GM18520 (cell line): ENCODE data around the gene PNPO.
"Not testable (repeated sequence)": the region's sequence is repeated elsewhere in the genome, so short reads cannot be mapped to it uniquely, and the experiment has no call there.

Experiments
- ATAC-seq: cut with Tn5 transposase; IDR thresholded peaks from one replicate; pipeline ENCODE4 v1.9.1; 2021; ENCODE audit not compliant: unreplicated experiment

Gene PNPO

DNA sequence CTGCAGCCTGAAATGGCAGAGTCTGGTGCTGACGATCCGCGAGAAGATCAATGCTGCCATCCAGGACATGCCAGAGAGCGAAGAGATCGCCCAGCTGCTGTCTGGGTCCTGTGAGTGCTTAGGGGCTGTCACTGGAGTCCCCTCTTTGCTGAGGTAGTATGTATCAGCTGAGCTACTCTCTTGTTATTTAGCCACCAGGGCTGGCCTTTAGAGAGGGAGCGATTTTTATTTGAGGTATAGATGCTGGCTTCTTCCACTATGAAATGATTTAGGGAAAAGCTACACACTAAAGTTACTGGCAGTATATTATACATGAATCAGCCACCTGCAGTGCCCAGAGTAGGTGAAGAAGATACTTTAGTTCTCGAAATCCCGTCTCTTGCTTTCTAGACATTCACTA is 32.2 kb downstream of the PNPO start:
- ATAC-seq, result no peak

DNA sequence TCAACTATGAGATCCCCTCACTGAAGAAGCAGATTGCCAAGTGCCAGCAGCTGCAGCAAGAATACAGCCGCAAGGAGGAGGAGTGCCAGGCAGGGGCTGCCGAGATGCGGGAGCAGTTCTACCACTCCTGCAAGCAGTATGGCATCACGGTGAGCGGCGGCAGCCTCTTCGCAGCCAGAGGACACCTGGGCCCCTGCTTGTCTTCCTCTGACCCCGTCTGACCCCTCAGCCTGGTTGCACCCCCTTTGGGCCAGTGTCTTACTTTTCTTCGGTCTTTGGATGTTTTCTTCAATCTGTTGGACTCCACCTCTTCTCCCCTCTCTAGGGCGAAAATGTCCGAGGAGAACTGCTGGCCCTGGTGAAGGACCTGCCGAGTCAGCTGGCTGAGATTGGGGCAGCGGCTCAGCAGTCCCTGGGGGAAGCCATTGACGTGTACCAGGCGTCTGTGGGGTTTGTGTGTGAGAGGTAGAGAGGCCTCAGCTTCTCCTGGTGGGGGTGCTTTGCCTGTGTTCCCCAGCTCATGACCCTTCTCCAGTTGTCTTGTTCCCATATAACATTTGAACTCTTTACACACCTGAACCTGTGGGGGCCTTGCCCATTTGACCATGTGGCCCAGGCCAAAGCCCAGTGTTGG is 33.9 kb downstream of the PNPO start:
- ATAC-seq, result no peak

- ATAC-seq, result no peak
These were observed 34.4 kb downstream of the PNPO start for GRCh38 chr17:47975823-47976205.

DNA sequence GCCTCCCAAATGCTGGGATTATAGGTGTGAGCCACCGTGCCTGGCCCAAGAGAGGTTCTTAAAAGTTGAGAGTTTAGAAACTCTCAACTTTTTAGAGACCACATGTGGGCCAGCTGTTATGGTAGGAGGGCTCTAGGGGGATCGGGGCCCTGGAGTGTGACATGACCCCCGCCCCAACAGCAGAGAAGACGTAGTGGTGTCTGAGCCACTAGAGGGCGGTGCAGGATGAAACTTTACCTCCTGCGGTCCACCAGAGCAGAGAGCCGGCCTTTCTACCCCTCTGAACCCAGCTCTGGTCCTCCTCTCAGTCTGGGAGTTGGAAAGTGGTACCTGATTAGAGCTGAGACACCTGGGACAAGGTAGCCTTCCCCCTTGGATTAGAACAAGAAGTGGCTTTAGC is 37.0 kb downstream of the PNPO start:
- no peak for ATAC-seq

DNA sequence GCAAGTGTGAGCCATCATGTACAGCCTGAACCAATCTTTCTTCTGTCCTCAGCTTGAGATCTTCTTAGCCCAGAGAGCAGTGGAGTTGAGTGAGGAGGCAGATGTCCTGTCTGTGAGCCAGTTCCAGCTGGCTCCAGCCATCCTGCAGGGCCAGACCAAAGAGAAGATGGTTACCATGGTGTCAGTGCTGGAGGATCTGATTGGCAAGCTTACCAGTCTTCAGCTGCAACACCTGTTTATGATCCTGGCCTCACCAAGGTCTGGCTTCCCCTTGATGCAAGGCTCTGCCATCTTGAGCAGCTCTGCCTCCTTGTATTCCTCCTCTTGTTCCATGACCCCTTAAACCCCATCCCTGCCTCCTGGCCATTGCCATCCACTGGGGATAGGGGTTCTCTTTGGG is 39.2 kb downstream of the PNPO start:
- no peak for ATAC-seq

- ATAC-seq, result no peak
These were observed 40.1 kb downstream of the PNPO start for GRCh38 chr17:47981462-47981861.

DNA sequence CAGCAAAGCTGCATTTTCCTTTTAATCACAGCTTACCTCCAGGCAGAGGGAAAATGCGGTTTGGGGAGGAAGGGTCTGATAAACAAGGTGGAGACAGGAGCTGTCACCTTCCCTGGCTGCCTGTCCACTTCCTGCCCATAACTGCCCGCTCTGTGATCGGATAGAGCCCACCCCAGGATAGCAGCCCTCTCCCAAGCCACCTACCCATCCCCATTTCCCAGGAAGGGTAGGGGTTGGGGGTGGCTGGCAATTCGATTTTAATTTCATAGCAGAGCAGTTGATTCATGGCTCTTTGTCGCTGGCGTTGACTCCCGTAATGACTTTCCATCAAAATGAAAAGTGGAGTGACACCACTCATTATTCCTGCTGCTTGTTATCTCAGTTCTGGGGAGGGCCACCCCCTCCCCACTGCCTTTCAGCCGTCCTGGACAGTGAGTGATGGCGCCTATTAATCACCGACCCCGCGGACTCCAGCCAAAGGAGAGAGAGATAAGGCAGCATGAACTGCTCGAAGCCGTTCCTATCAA is 40.8 kb downstream of the PNPO start:
- no peak for ATAC-seq

DNA sequence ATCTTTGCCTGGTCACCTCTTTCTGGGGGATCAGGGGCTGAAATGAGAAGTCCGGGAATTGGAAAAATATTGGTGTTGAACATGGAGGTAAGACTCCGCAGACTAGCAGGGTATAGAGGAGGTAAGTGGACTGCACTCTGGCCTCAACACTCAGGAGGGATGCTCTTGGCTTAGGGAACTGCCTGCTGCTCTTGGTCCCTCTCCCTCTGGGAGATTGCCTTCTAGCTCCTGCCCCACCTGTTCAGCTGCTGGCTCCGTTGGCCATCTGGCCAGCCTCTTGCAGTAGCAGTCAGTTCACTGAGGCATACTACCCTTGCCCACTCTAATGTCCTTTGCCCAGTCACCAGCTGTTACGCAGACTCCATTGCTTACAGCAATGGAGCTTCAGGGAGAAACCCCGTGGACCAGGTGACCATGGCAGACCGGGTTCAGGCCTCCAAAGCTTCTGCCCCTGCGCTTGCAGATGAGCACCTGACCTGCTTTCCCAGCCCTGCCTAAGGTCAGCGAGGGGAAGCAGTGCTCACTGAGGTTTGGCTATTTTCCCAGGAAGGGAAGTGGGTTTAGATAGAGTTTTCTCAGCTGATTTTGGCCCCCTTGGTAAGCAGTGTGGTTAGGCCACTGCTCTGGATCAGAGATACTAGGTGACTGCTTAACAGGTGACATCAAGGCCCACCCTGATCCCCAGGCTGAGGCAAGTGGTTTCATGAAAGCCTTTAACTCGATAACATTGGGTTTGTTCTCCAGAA is 41.4 kb downstream of the PNPO start:
- no peak for ATAC-seq

DNA sequence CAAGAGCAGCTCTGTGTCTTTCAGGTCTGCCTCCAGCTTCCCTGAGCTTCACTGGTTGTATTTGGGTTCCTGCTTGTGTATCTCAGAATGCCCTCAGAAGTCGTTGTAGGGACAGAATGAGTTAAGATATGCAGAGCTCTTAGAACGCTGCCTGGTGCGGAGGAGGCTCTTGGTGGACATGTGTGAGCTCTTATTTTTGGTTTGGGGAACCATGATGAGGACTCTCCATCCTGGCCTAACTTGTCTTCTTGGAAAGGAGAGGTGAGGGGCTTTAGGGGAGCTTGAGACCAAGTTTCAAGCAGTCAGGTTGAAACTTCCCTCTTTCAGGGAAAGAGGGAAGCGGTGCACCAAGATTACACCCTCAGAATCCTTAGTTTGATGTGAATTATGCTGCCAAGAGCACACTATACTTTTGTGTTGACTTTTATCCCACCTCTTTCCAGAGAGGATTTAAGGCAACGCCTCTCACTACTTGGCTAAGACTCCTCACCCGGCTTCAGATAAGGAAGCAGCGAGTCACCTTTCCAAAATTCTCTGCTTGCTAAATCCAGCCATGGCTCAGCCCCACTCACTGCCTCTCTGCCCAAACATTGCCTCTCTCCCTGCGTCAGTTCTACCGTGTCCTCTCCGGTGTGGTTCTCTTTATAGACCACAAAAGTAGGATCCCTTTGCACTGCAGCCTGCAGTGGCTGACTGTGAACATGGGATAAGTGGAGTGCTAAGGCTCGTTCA is 42.3 kb downstream of the PNPO start:
- no peak for ATAC-seq

GRCh38 chr17:47986520-47986919 is 45.1 kb downstream of the PNPO start:
- ATAC-seq, result no peak

GRCh38 chr17:47987240-47987835 is 46.0 kb downstream of the PNPO start:
- ATAC-seq, result no peak

DNA sequence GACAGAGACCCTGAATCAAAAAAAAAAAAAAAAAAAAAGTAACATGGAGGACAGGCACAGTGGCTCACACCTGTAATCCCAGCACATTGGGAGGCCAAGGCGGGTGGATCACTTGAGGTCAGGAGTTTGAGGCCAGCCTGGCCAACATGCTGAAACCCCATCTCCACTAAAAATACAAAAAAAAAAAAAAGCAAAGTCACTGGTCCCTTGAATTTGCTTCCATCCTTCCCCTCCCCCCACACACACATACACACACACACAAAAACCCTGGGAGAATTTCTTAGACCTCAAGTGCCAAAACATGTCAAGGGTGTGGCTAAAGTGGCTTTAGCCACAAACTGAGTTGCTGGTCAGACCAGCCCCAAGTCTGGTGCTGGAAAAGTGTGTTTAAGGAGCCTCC is 47.1 kb downstream of the PNPO start:
- ATAC-seq, result not testable (repeated sequence)

DNA sequence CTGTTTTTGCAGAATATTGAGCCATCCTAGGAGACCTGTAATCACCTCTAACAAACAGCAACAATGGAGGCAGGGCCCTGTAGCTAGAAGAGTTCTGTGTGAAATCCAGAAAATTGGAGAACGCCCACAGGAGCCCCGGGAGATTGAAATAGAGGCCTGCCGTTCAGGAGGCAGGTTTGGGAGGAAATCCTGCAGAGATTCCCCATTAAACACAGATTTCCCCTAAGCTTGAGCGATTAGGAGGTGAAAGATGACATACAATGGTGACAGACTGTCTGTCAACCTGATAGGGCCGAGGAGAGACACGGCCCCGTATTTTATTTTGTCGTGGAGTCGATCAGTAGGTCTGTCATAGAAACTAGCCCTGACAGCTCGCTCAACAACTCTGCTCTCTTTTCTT is 47.8 kb downstream of the PNPO start:
- ATAC-seq, result no peak

DNA sequence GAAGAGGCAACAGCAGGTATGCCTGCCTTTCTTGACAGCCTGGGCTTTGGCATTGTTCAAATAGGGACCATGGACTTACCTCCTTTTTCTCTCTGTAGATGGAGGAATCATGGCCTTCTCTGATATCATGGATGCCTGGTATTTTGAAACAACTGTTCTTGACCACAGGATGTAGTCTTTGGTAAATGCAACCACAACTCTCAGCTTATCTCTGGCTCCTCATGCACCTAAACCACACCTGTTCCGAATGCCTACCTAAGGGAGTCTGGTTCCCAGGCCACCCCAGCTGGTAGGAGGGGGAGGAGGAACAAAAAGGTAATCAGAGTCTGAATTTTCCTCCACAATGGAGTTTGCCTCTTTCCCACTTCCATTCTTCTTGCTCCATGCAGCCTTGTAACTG is 48.3 kb downstream of the PNPO start:
- no peak for ATAC-seq

DNA sequence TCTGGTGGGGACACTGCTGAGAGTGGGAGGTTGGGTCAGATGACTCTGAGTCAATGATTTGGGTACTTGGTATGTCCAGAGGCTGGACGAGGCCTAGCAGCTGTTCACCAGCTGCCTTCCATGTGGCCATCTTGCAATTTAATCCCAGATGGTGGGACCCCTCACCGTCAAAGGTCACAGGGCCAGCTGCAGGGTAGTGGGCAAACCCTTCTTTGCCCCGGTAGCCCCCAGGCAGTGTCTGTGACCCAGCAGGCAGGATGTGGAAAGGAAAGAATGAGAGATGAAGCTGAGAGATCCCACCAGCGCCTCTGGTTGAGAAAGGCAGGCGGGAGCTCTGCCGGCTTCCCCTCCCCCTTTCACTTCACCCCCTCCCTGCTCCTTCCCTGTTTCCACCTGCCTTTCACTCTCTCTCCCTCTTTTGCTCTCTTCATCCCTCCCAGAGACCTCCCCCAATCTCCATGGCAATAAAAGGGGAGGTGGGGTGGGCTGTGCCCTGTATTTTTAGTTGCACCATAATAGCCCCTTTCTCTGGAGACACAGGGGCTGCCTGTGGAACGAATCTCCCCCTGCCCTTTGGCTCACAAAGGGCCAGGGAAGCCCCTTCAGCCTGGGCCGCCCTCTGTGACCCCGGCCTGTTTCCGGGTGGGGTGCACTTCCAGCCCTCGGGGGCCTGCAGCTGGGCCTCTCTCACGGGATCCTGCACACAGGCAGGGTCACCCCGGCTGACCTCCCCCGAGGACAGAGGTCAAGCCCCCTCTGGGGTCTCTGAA is 49.8 kb downstream of the PNPO start:
- ATAC-seq, result no peak

GRCh38 chr17:47992216-47992615 is 50.8 kb downstream of the PNPO start:
- ATAC-seq, result no peak

GRCh38 chr17:47993031-47993564 is 51.7 kb downstream of the PNPO start:
- no peak for ATAC-seq

DNA sequence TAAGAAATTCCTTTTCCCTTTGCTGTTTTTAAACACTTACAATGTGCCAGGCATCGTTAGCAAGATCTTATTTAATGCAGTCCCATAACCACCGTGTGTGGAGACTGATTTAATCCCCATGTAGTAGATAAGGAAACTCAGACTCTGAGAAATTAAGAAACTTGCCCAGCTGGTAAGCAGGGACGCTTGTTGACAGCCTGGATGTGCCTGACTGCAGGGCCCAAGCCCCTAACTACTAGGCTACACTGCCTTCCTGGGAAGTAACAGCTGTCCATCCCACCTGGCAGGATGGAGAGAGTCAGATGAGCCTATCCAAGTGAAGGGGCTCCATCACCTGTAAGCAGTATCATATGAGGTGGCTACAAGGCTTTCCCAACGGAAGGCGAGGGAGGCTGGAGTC is 52.6 kb downstream of the PNPO start:
- ATAC-seq, result no peak

- no peak for ATAC-seq
These were observed 53.4 kb downstream of the PNPO start for GRCh38 chr17:47994724-47995123.

DNA sequence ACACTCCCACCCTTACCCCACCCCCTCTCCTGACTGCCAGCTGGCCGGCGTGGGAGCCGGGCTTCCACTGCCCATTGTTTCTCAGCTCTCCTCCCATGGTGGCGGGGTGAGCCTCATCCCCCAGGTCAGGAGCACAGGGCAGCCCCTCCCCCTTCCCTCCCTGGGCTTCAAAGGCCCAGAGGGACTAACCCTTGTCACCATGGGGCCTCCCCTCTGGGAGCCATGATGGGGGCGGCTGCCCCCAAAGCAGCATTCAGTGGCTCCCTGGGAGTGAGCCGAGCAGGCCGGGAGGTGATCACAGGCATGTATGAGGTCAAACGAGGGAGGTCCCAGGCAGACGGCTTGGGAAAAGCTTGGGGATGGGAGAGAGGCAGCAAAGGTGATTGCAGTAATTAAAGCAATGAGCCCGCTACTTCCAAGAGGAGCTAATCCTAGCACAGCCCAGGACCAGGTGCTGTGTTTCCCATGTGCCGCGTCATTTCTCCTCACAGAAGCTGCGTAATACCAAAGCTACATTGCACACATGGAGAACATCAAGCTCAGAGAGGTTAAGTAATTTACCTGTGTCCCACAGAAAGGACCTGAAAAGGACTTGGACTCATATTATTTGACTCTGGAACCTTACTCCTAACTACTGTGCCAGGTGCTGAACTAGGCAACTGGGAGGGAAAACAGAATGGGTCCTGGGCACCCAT is 54.0 kb downstream of the PNPO start:
- ATAC-seq, result no peak
